KBM-7 (cell line): ENCODE results near the gene MS4A15.
"Not testable (repeated sequence)": the region's sequence is repeated elsewhere in the genome, so short reads cannot be mapped to it uniquely, and the experiment has no call there.

Source experiments
- DNase-seq: peaks from one replicate; pipeline ENCODE4 v3.0.0-alpha.2; 2015
- in situ Hi-C: fragments of 300-500 bp; cut with MboI; formaldehyde crosslinking; loops from 2 replicates; pipeline ENCODE4 v1.14.3; 2020; ENCODE audit warnings: low sequenced_read_pairs, low pct_unique_long_range_greater_than_20kb, mixed read lengths

Gene MS4A15

GRCh38 chr11:60748225-60748624 lies 8.4 kb upstream of the MS4A15 start:
- in situ Hi-C loops = loop anchor here (10.0 kb wide), 1 partner anchor 47 kb away; no protein-coding TSS in a partner anchor
- no peak for DNase-seq

- in situ Hi-C loops = loop anchor here (10.0 kb wide), 1 partner anchor 46 kb away; no protein-coding TSS in a partner anchor
- DNase-seq = no peak
These were observed 7.8 kb upstream of the MS4A15 start for GRCh38 chr11:60748821-60749220.

GRCh38 chr11:60750911-60751310 lies 5.8 kb upstream of the MS4A15 start:
- in situ Hi-C loops = no loop called here
- DNase-seq = no peak

- no peak for DNase-seq
- in situ Hi-C loops = no loop called here
These were observed 3.4 kb upstream of the MS4A15 start for GRCh38 chr11:60753309-60753708.

GRCh38 chr11:60754887-60755286 lies 1.8 kb upstream of the MS4A15 start:
- DNase-seq = no peak
- in situ Hi-C loops = no loop called here

GRCh38 chr11:60757231-60757800 lies 649 bp downstream of the MS4A15 start:
- in situ Hi-C loops = no loop called here
- no peak for DNase-seq

- in situ Hi-C loops, DNase-seq: not testable (repeated sequence)
These were observed 2.0 kb downstream of the MS4A15 start for GRCh38 chr11:60758671-60759070.

- peak; percentile 89 for DNase-seq
- in situ Hi-C loops = not testable (repeated sequence)
These were observed 3.0 kb downstream of the MS4A15 start for GRCh38 chr11:60759438-60760225.

- in situ Hi-C loops = no loop called here
- no peak for DNase-seq
These were observed 4.9 kb downstream of the MS4A15 start for GRCh38 chr11:60761436-60762190.

- DNase-seq = peak; percentile 32
- in situ Hi-C loops = no loop called here
These were observed 6.4 kb downstream of the MS4A15 start for GRCh38 chr11:60762851-60763691.

GRCh38 chr11:60763692-60764369 lies 7.2 kb downstream of the MS4A15 start:
- in situ Hi-C loops = no loop called here

GRCh38 chr11:60764879-60765278 lies 8.2 kb downstream of the MS4A15 start:
- no peak for DNase-seq

More at GRCh38 chr11:60763692-60764369, 7.2 kb downstream of the MS4A15 start:
- no peak for DNase-seq

GRCh38 chr11:60765355-60765754 lies 8.7 kb downstream of the MS4A15 start:
- in situ Hi-C loops = no loop called here
- no peak for DNase-seq

More at GRCh38 chr11:60764879-60765278, 8.2 kb downstream of the MS4A15 start:
- in situ Hi-C loops = no loop called here

GRCh38 chr11:60766547-60766946 lies 9.9 kb downstream of the MS4A15 start:
- DNase-seq = no peak

GRCh38 chr11:60767388-60767811 lies 10.7 kb downstream of the MS4A15 start:
- no peak for DNase-seq
- in situ Hi-C loops = no loop called here

More at GRCh38 chr11:60766547-60766946, 9.9 kb downstream of the MS4A15 start:
- in situ Hi-C loops = no loop called here

- no peak for DNase-seq
- in situ Hi-C loops = no loop called here
These were observed 11.5 kb downstream of the MS4A15 start for GRCh38 chr11:60768202-60768601.

GRCh38 chr11:60769273-60769672 lies 12.6 kb downstream of the MS4A15 start:
- no peak for DNase-seq
- in situ Hi-C loops = no loop called here

- in situ Hi-C loops = no loop called here
These were observed 13.1 kb downstream of the MS4A15 start for GRCh38 chr11:60769811-60770210.

More at GRCh38 chr11:60769811-60770210, 13.1 kb downstream of the MS4A15 start:
- no peak for DNase-seq
